GM21515 (cell line): Measurements from ENCODE around the gene SEMG1.

Experiments
- ATAC-seq: cut with Tn5 transposase; IDR thresholded peaks from one replicate; pipeline ENCODE4 v1.9.1; 2021; ENCODE audit not compliant: unreplicated experiment

The SEMG1 gene

GRCh38 chr20:45218636-45219035, 11.8 kb downstream of the SEMG1 start:
- no peak for ATAC-seq

- ATAC-seq = no peak
Observed at GRCh38 chr20:45221076-45221475, 14.2 kb downstream of the SEMG1 start, which contains the start of gene SEMG2. SEMG2 (plus strand) TSS chr20:45221373; CDS start chr20:45221390, 17 bp downstream.

- ATAC-seq = no peak
Observed at GRCh38 chr20:45223136-45223535, 16.3 kb downstream of the SEMG1 start.

GRCh38 chr20:45226287-45226686, 19.5 kb downstream of the SEMG1 start:
- no peak for ATAC-seq

- ATAC-seq = no peak
Observed at GRCh38 chr20:45229264-45230056, 22.6 kb downstream of the SEMG1 start.

- ATAC-seq = no peak
Observed at GRCh38 chr20:45230631-45231030, 23.8 kb downstream of the SEMG1 start.

GRCh38 chr20:45235995-45236394, 29.2 kb downstream of the SEMG1 start:
- ATAC-seq = no peak

GRCh38 chr20:45238139-45238538, 31.3 kb downstream of the SEMG1 start:
- no peak for ATAC-seq

GRCh38 chr20:45246109-45246508, 39.3 kb downstream of the SEMG1 start:
- no peak for ATAC-seq

- no peak for ATAC-seq
Observed at GRCh38 chr20:45247865-45248264, 41.0 kb downstream of the SEMG1 start.

- no peak for ATAC-seq
Observed at GRCh38 chr20:45248609-45249008, 41.8 kb downstream of the SEMG1 start.

- no peak for ATAC-seq
Observed at GRCh38 chr20:45251884-45252560, 45.2 kb downstream of the SEMG1 start.

- ATAC-seq = no peak
Observed at GRCh38 chr20:45253261-45253660, 46.4 kb downstream of the SEMG1 start.

GRCh38 chr20:45254383-45255262, 47.8 kb downstream of the SEMG1 start, which contains the start of gene SLPI:
SLPI (minus strand) TSS chr20:45254564; CDS start chr20:45254543, 21 bp downstream.
- no peak for ATAC-seq

- ATAC-seq = no peak
Observed at GRCh38 chr20:45257161-45257560, 50.3 kb downstream of the SEMG1 start.

GRCh38 chr20:45257711-45258110, 50.9 kb downstream of the SEMG1 start:
- no peak for ATAC-seq

- no peak for ATAC-seq
Observed at GRCh38 chr20:45258259-45258658, 51.4 kb downstream of the SEMG1 start.

GRCh38 chr20:45258664-45259063, 51.8 kb downstream of the SEMG1 start:
- no peak for ATAC-seq
